Pancreas (tissue), 10 donors: ENCODE measurements around the gene SUSD3. TPM values are rescaled to one million over a fixed set of nuclear protein-coding genes. Genes with fewer than 3 reads are reported as not detected.

ENCODE experiments used
- ATAC-seq, 4 donors: fragments of 200-7000 bp; cut with Tn5 transposase; one replicate each; pipeline versions ENCODE4 v1.8.0 to v1.9.1; 2020; ENCODE audit warnings: mild to moderate bottlenecking in 4 of 4, moderate library complexity in 4 of 4
- DNase-seq, 6 donors: peaks; one replicate each; pipeline ENCODE4 v3.0.0-alpha.2; 2020
- FAIRE-seq: peaks from 2 replicates; lab custom pipeline; 2012; peaks lifted over from hg19 to GRCh38; lab: Jason Lieb, UNC
- H3K27ac ChIP-seq, 4 donors: fragments of 200-600 bp; sonication (generic); 1 replicate in 3 of 4; 2 replicates in 1 of 4; pipeline versions ENCODE4 v1.5.0 to v1.8.0; 2020
- H3K27me3 ChIP-seq, 4 donors: fragments of 200-600 bp; one replicate each; pipeline ENCODE4 v1.8.0; 2021
- H3K36me3 ChIP-seq, 3 donors: fragments of 200-600 bp; sonication (generic) in 1 of 3; one replicate each; pipeline versions ENCODE4 v1.5.0 to v1.8.0; 2020 to 2021
- H3K4me1 ChIP-seq, 3 donors: fragments of 200-600 bp; one replicate each; pipeline ENCODE4 v1.8.0; 2021
- H3K4me3 ChIP-seq, 4 donors: fragments of 200-600 bp; sonication (generic) in 2 of 4; one replicate each; pipeline versions ENCODE4 v1.5.0 to v1.8.0; 2020 to 2021
- H3K9me3 ChIP-seq, 4 donors: fragments of 200-600 bp; one replicate each; pipeline ENCODE4 v1.8.0; 2021
- CTCF ChIP-seq, 4 donors: fragments of 200-600 bp; sonication (generic) in 3 of 4; IDR thresholded peaks; one replicate each; pipeline versions ENCODE4 v1.5.0 to v1.8.0; 2021; ENCODE audit warnings: antibody characterized with exemption in 4 of 4
- WGBS, 2 donors: extraction: QIAGEN DNeasy Blood & Tissue Kit; methylation state at CpG; one replicate each; pipeline ENCODE4 v1.1.7; 2013; 5-methylcytosine and 5-hydroxymethylcytosine counted together
- intact Hi-C, 3 donors: fragments of 100-400 bp; cut with DNase I; formaldehyde crosslinking; loops; one replicate each; pipeline versions ENCODE4 v1.11.1 to v1.14.2; 2022
- polyA plus RNA-seq, 2 donors: library from polyadenylated mRNA; stranded (reverse); fragments of 200-250 nt; gene quantifications; one replicate each; pipeline ENCODE4 v1.2.3, GENCODE V29; 2013
- total RNA-seq, 6 donors: library from RNA; stranded (reverse); fragmentation: NEBNext Ultra II Directional in 4 of 6; extraction: Animal tissue kit (Norgen Biotek cat#: 25700) in 4 of 6; gene quantifications; one replicate each; pipeline versions ENCODE4 v1.2.1 to v1.2.4, GENCODE V29; 2021 to 2023
- donor health status: healthy with polysubstance abuse.
- donor health status: DM: no; HTN: no; CAD: no; lungs with moderate emphysema.
- donor health status: DM: no; HTN: no; CAD: no.
- donor health status: control.
- donor health status: control.
- donor health status: Bipolar disorder and iron deficiency.
- donor health status: DM: yes; HTN: yes; CAD: no.
- donor health status: DM: no; HTN: no; CAD: no.
- donor health status: DM: no; HTN: no; CAD: no.
- donor health status: DM: yes; HTN: yes; CAD: no.

The SUSD3 gene
- total and polyA plus RNA-seq, 8 donors: 0.16 to 2.8 (median 0.80) TPM

- no peak for FAIRE-seq
- intact Hi-C loops: no loop called here
Measured at GRCh38 chr9:93077811-93078210, 19.3 kb downstream of the SUSD3 start.

GRCh38 chr9:93079371-93079770, 20.9 kb downstream of the SUSD3 start:
- H3K9me3 ChIP-seq: no peaks in the 10 kb centered on the region
- no peak overlapping the region for H3K4me3 ChIP-seq
- no peak overlapping the region for H3K27ac ChIP-seq
- FAIRE-seq: no peak
- no peaks in the 10 kb centered on the region for H3K36me3 ChIP-seq
- no peak for TF ChIP-seq CTCF (IDR thresholded peaks at IDR 0.05)
- ATAC-seq: no peak
- peak in 2 of 6 donors; percentile 36 to 46 for DNase-seq
- 90 to 95% methylated on average over 12 to 13 of the region's 13 CpGs for whole genome bisulfite sequencing, 2 donors
- no peaks in the 10 kb centered on the region for H3K27me3 ChIP-seq
- no peaks in the 10 kb centered on the region for H3K4me1 ChIP-seq
- intact Hi-C loops: no loop called here

More at GRCh38 chr9:93077811-93078210, 19.3 kb downstream of the SUSD3 start:
- no peak for TF ChIP-seq CTCF (IDR thresholded peaks at IDR 0.05)
- Histone ChIP-seq H3K27ac (no peak overlapping the region), H3K36me3 (no peaks in the 10 kb centered on the region), H3K9me3 (no peaks in the 10 kb centered on the region), H3K27me3 (no peaks in the 10 kb centered on the region), H3K4me3 (no peak overlapping the region), H3K4me1 (no peaks in the 10 kb centered on the region)
- ATAC-seq (no peak), DNase-seq (peak in 1 of 6 donors; percentile 34)
- 93 to 98% methylated on average over 16 of the region's 16 CpGs for WGBS, 2 donors

GRCh38 chr9:93080406-93080805, 21.9 kb downstream of the SUSD3 start:
- peak in 2 of 6 donors; percentile 35 to 52 for DNase-seq
- intact Hi-C loops: no loop called here

GRCh38 chr9:93081081-93081529, 22.6 kb downstream of the SUSD3 start:
- Histone ChIP-seq H3K27ac (no peak overlapping the region), H3K4me1 (no peaks in the 10 kb centered on the region), H3K4me3 (no peak overlapping the region), H3K27me3 (no peaks in the 10 kb centered on the region), H3K9me3 (no peaks in the 10 kb centered on the region), H3K36me3 (no peaks in the 10 kb centered on the region)
- no peak for TF ChIP-seq CTCF (IDR thresholded peaks at IDR 0.05)
- WGBS, 2 donors: 91 to 95% methylated on average over 10 of the region's 10 CpGs
- DNase-seq: peak in 1 of 6 donors; percentile 24
- no peak for FAIRE-seq
- ATAC-seq: no peak
- intact Hi-C loops: no loop called here

More at GRCh38 chr9:93080406-93080805, 21.9 kb downstream of the SUSD3 start:
- FAIRE-seq: no peak
- no peak for TF ChIP-seq CTCF (IDR thresholded peaks at IDR 0.05)
- ATAC-seq: no peak
- no peaks in the 10 kb centered on the region for H3K27me3 ChIP-seq
- no peaks in the 10 kb centered on the region for H3K4me1 ChIP-seq
- no peak overlapping the region for H3K27ac ChIP-seq
- 90 to 91% methylated on average over 9 of the region's 9 CpGs for WGBS, 2 donors
- no peak overlapping the region for H3K4me3 ChIP-seq
- no peaks in the 10 kb centered on the region for H3K36me3 ChIP-seq
- no peaks in the 10 kb centered on the region for H3K9me3 ChIP-seq

GRCh38 chr9:93081931-93082330, 23.4 kb downstream of the SUSD3 start:
- peak in 1 of 6 donors; percentile 2 for DNase-seq
- Histone ChIP-seq H3K4me1 (no peaks in the 10 kb centered on the region), H3K27ac (no peak overlapping the region), H3K4me3 (no peak overlapping the region), H3K36me3 (no peaks in the 10 kb centered on the region), H3K27me3 (no peaks in the 10 kb centered on the region), H3K9me3 (no peaks in the 10 kb centered on the region)
- ATAC-seq: no peak
- FAIRE-seq: no peak
- no peak for TF ChIP-seq CTCF (IDR thresholded peaks at IDR 0.05)
- WGBS, 2 donors: 82 to 87% methylated on average over 3 of the region's 3 CpGs
- intact Hi-C loops: no loop called here
